WTC11 (cell line): ENCODE data around the gene SCAF11. TPM values are rescaled to one million over a fixed set of nuclear protein-coding genes. Genes with fewer than 3 reads are reported as not detected.
"Not testable (repeated sequence)": the region's sequence is repeated elsewhere in the genome, so short reads cannot be mapped to it uniquely, and the experiment has no call there.

Experiments used
- ATAC-seq: fragments of 200-7000 bp; cut with Tn5 transposase; 2 replicates; pipeline ENCODE4 v1.10.0; 2021; ENCODE audit warnings: mild to moderate bottlenecking, moderate library complexity
- CTCF ChIA-PET: fragments of 300-600 bp; sonication (Branson Sonifier 250); formaldehyde crosslinking; loops from one replicate; lab custom pipeline; 2021; ENCODE audit warnings: antibody characterized with exemption; lab: Charles Lee
- POLR2A ChIA-PET: fragments of 350-600 bp; sonication (Branson Sonifier 250); formaldehyde crosslinking; loops from one replicate; lab custom pipeline; 2021; ENCODE audit warnings: antibody characterized with exemption; lab: Charles Lee
- DNase-seq: peaks from one replicate; pipeline ENCODE4 v3.0.0; 2021; ENCODE audit warnings: low spot score
- H3K27ac Mint-ChIP-seq: 2 replicates; pipeline ENCODE4 v1.8.0; 2021; ENCODE audit warnings: mixed read lengths
- H3K27me3 Mint-ChIP-seq: 2 replicates; pipeline ENCODE4 v1.8.0; 2021; ENCODE audit warnings: low read depth, mild to moderate bottlenecking, moderate library complexity, mixed read lengths
- H3K36me3 Mint-ChIP-seq: 2 replicates; pipeline ENCODE4 v1.8.0; 2021; ENCODE audit warnings: mixed read lengths
- H3K4me1 Mint-ChIP-seq: 2 replicates; pipeline ENCODE4 v1.8.0; 2022; ENCODE audit warnings: mixed read lengths
- H3K4me3 Mint-ChIP-seq: 2 replicates; pipeline ENCODE4 v1.8.0; 2021; ENCODE audit warnings: mild to moderate bottlenecking, moderate library complexity, mixed read lengths
- H3K9me3 Mint-ChIP-seq: 2 replicates; pipeline ENCODE4 v1.8.0; 2021; ENCODE audit warnings: mixed read lengths
- ELF4 ChIP-seq: sonication (generic); formaldehyde crosslinking; IDR thresholded peaks from 2 replicates; pipeline ENCODE4 v1.8.1; 2022; ENCODE audit warnings: low read depth, mild to moderate bottlenecking, moderate library complexity, missing genetic modification reagents
- ETV6 ChIP-seq: sonication (generic); formaldehyde crosslinking; IDR thresholded peaks from 2 replicates; pipeline ENCODE4 v1.8.1; 2022; ENCODE audit warnings: mild to moderate bottlenecking, missing genetic modification reagents
- GABPB1 ChIP-seq: sonication (generic); formaldehyde crosslinking; IDR thresholded peaks from 2 replicates; pipeline ENCODE4 v1.8.1; 2023; ENCODE audit warnings: mild to moderate bottlenecking, missing genetic modification reagents
- JAZF1 ChIP-seq: fragments of 250-450 bp; sonication (Bioruptor Pico); IDR thresholded peaks from 2 replicates; pipeline ENCODE4 v1.9.0; 2021; ENCODE audit warnings: moderate library complexity, mild to moderate bottlenecking, inconsistent platforms
- RELA ChIP-seq: sonication (generic); formaldehyde crosslinking; IDR thresholded peaks from 2 replicates; pipeline ENCODE4 v1.8.1; 2022; ENCODE audit warnings: missing genetic modification reagents, mild to moderate bottlenecking, borderline replicate concordance
- TEAD1 ChIP-seq: sonication (generic); formaldehyde crosslinking; IDR thresholded peaks from 2 replicates; pipeline ENCODE4 v1.8.0; 2022; ENCODE audit warnings: mild to moderate bottlenecking, missing genetic modification reagents
- ZNF138 ChIP-seq: sonication (generic); formaldehyde crosslinking; conservative IDR thresholded peaks from 2 replicates; pipeline ENCODE4 v1.8.1; 2022; ENCODE audit warnings: mild to moderate bottlenecking, moderate library complexity, missing genetic modification reagents
- total RNA-seq: library from RNA; stranded (reverse); gene quantifications from 3 replicates; pipeline ENCODE4 v1.2.3, GENCODE V29; 2021
- TF ChIP-seq, protein P1 (sequence below): sonication (generic); formaldehyde crosslinking; IDR thresholded peaks from 2 replicates; pipeline ENCODE4 v1.8.0; 2022; ENCODE audit warnings: missing genetic modification reagents
- TF ChIP-seq, protein P2 (sequence below): sonication (generic); formaldehyde crosslinking; conservative IDR thresholded peaks from 2 replicates; pipeline ENCODE4 v1.8.1; 2023; ENCODE audit warnings: mild to moderate bottlenecking, low read depth, missing genetic modification reagents, moderate library complexity
- TF ChIP-seq, protein P3 (sequence below): sonication (generic); formaldehyde crosslinking; IDR thresholded peaks from 2 replicates; pipeline ENCODE4 v1.8.1; 2022; ENCODE audit warnings: missing genetic modification reagents, borderline replicate concordance
- TF ChIP-seq, protein P4 (sequence below): sonication (generic); formaldehyde crosslinking; IDR thresholded peaks from 2 replicates; pipeline ENCODE4 v1.8.0; 2022; ENCODE audit warnings: mild to moderate bottlenecking, missing genetic modification reagents
- TF ChIP-seq, protein P5 (sequence below): sonication (generic); formaldehyde crosslinking; IDR thresholded peaks from 2 replicates; pipeline ENCODE4 v1.8.0; 2023; ENCODE audit warnings: missing genetic modification reagents
- TF ChIP-seq, protein P6 (sequence below): sonication (generic); formaldehyde crosslinking; IDR thresholded peaks from 2 replicates; pipeline ENCODE4 v1.8.1; 2023; ENCODE audit warnings: mild to moderate bottlenecking, missing genetic modification reagents
- TF ChIP-seq, protein P7 (sequence below): fragments of 200-600 bp; IDR thresholded peaks from 2 replicates; pipeline ENCODE4 v1.8.0; 2022; ENCODE audit warnings: antibody characterized with exemption
- TF ChIP-seq, protein P8 (sequence below): sonication (generic); formaldehyde crosslinking; IDR thresholded peaks from 2 replicates; pipeline ENCODE4 v1.8.1; 2022; ENCODE audit warnings: low read depth, missing genetic modification reagents, borderline replicate concordance

SCAF11 gene
- total RNA-seq, 1 experiment from 2014 or later = 72.6 TPM

DNA sequence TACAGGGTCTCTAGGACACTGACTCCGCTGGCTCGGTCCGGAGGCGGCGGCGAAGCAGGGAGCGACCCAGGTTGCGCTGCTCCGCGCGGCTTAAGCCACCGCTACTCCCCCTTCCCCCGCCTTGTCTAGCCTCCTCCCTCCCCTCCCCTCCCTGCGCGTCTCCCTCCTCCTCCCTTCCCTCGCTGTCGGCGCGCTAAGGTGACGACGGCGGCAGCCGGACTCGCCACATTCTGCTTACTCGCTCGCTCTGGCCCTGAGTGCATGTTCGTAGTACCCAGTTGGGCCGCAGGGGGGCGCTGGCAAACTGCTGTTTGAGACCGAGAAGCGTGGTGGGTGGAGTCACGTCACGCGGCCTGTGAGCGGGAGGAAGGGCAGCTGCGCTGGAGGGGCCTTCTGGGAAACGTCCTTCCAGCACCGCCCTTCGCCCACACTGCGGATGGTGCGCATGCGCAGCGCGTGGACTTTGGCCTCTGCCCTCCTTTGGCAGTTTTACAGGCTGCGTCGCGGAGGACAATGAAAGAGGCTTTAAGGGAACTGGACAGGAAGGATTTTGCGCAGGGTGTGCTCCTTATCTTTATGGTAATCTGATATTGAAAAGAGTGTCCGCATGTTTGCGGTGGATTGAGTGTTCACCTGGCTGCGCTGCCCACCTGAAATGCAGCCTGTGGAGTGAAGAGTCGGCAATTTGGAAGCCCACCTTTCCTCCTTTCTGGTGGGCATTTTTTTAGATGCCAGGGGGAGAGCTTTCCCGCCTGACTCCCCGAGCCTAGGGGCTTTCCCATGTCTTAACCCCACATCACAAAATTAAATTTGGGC lies at the start of gene SCAF11 (continued):
- TF ChIP-seq, protein P1, sequence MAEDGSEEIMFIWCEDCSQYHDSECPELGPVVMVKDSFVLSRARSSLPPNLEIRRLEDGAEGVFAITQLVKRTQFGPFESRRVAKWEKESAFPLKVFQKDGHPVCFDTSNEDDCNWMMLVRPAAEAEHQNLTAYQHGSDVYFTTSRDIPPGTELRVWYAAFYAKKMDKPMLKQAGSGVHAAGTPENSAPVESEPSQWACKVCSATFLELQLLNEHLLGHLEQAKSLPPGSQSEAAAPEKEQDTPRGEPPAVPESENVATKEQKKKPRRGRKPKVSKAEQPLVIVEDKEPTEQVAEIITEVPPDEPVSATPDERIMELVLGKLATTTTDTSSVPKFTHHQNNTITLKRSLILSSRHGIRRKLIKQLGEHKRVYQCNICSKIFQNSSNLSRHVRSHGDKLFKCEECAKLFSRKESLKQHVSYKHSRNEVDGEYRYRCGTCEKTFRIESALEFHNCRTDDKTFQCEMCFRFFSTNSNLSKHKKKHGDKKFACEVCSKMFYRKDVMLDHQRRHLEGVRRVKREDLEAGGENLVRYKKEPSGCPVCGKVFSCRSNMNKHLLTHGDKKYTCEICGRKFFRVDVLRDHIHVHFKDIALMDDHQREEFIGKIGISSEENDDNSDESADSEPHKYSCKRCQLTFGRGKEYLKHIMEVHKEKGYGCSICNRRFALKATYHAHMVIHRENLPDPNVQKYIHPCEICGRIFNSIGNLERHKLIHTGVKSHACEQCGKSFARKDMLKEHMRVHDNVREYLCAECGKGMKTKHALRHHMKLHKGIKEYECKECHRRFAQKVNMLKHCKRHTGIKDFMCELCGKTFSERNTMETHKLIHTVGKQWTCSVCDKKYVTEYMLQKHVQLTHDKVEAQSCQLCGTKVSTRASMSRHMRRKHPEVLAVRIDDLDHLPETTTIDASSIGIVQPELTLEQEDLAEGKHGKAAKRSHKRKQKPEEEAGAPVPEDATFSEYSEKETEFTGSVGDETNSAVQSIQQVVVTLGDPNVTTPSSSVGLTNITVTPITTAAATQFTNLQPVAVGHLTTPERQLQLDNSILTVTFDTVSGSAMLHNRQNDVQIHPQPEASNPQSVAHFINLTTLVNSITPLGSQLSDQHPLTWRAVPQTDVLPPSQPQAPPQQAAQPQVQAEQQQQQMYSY (CRISPR knock-in tag) = no peak
- TF ChIP-seq, protein P2, sequence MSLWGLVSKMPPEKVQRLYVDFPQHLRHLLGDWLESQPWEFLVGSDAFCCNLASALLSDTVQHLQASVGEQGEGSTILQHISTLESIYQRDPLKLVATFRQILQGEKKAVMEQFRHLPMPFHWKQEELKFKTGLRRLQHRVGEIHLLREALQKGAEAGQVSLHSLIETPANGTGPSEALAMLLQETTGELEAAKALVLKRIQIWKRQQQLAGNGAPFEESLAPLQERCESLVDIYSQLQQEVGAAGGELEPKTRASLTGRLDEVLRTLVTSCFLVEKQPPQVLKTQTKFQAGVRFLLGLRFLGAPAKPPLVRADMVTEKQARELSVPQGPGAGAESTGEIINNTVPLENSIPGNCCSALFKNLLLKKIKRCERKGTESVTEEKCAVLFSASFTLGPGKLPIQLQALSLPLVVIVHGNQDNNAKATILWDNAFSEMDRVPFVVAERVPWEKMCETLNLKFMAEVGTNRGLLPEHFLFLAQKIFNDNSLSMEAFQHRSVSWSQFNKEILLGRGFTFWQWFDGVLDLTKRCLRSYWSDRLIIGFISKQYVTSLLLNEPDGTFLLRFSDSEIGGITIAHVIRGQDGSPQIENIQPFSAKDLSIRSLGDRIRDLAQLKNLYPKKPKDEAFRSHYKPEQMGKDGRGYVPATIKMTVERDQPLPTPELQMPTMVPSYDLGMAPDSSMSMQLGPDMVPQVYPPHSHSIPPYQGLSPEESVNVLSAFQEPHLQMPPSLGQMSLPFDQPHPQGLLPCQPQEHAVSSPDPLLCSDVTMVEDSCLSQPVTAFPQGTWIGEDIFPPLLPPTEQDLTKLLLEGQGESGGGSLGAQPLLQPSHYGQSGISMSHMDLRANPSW (CRISPR knock-in tag) = no peak
- peak; percentile 32; the same call in 1 of the 2 replicates for TF ChIP-seq GABPB1 (CRISPR knock-in tag)
- TF ChIP-seq, protein P3, sequence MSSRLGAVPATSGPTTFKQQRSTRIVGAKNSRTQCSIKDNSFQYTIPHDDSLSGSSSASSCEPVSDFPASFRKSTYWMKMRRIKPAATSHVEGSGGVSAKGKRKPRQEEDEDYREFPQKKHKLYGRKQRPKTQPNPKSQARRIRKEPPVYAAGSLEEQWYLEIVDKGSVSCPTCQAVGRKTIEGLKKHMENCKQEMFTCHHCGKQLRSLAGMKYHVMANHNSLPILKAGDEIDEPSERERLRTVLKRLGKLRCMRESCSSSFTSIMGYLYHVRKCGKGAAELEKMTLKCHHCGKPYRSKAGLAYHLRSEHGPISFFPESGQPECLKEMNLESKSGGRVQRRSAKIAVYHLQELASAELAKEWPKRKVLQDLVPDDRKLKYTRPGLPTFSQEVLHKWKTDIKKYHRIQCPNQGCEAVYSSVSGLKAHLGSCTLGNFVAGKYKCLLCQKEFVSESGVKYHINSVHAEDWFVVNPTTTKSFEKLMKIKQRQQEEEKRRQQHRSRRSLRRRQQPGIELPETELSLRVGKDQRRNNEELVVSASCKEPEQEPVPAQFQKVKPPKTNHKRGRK (CRISPR knock-in tag) = no peak
- peak; percentile 89; the same call in 1 of the 2 replicates for TF ChIP-seq ZNF138
- TF ChIP-seq TEAD1 (CRISPR knock-in tag) = peak; percentile 92
- no peak for TF ChIP-seq ELF4
- TF ChIP-seq, protein P4, sequence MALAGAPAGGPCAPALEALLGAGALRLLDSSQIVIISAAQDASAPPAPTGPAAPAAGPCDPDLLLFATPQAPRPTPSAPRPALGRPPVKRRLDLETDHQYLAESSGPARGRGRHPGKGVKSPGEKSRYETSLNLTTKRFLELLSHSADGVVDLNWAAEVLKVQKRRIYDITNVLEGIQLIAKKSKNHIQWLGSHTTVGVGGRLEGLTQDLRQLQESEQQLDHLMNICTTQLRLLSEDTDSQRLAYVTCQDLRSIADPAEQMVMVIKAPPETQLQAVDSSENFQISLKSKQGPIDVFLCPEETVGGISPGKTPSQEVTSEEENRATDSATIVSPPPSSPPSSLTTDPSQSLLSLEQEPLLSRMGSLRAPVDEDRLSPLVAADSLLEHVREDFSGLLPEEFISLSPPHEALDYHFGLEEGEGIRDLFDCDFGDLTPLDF (CRISPR knock-in tag) = 0 out of 2 replicates have a peak, but pooled peaks have one; percentile 83
- peak; percentile 76; the same call in 1 of the 2 replicates for TF ChIP-seq RELA
- TF ChIP-seq, protein P5, sequence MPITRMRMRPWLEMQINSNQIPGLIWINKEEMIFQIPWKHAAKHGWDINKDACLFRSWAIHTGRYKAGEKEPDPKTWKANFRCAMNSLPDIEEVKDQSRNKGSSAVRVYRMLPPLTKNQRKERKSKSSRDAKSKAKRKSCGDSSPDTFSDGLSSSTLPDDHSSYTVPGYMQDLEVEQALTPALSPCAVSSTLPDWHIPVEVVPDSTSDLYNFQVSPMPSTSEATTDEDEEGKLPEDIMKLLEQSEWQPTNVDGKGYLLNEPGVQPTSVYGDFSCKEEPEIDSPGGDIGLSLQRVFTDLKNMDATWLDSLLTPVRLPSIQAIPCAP (CRISPR knock-in tag) = peak; percentile 88
- TF ChIP-seq JAZF1 (CRISPR knock-in tag) = no peak
- TF ChIP-seq ETV6 (CRISPR knock-in tag) = peak; percentile 98; the same call in 1 of the 2 replicates
- TF ChIP-seq, protein P6, sequence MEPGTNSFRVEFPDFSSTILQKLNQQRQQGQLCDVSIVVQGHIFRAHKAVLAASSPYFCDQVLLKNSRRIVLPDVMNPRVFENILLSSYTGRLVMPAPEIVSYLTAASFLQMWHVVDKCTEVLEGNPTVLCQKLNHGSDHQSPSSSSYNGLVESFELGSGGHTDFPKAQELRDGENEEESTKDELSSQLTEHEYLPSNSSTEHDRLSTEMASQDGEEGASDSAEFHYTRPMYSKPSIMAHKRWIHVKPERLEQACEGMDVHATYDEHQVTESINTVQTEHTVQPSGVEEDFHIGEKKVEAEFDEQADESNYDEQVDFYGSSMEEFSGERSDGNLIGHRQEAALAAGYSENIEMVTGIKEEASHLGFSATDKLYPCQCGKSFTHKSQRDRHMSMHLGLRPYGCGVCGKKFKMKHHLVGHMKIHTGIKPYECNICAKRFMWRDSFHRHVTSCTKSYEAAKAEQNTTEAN (CRISPR knock-in tag) = peak; percentile 91
- TF ChIP-seq, protein P7, sequence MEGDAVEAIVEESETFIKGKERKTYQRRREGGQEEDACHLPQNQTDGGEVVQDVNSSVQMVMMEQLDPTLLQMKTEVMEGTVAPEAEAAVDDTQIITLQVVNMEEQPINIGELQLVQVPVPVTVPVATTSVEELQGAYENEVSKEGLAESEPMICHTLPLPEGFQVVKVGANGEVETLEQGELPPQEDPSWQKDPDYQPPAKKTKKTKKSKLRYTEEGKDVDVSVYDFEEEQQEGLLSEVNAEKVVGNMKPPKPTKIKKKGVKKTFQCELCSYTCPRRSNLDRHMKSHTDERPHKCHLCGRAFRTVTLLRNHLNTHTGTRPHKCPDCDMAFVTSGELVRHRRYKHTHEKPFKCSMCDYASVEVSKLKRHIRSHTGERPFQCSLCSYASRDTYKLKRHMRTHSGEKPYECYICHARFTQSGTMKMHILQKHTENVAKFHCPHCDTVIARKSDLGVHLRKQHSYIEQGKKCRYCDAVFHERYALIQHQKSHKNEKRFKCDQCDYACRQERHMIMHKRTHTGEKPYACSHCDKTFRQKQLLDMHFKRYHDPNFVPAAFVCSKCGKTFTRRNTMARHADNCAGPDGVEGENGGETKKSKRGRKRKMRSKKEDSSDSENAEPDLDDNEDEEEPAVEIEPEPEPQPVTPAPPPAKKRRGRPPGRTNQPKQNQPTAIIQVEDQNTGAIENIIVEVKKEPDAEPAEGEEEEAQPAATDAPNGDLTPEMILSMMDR = peak; percentile 94
- TF ChIP-seq, protein P8, sequence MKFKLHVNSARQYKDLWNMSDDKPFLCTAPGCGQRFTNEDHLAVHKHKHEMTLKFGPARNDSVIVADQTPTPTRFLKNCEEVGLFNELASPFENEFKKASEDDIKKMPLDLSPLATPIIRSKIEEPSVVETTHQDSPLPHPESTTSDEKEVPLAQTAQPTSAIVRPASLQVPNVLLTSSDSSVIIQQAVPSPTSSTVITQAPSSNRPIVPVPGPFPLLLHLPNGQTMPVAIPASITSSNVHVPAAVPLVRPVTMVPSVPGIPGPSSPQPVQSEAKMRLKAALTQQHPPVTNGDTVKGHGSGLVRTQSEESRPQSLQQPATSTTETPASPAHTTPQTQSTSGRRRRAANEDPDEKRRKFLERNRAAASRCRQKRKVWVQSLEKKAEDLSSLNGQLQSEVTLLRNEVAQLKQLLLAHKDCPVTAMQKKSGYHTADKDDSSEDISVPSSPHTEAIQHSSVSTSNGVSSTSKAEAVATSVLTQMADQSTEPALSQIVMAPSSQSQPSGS (CRISPR knock-in tag) = peak; percentile 21; the same call in 1 of the 2 replicates
- TF ChIP-seq, all 79 proteins: peak for 37

DNA sequence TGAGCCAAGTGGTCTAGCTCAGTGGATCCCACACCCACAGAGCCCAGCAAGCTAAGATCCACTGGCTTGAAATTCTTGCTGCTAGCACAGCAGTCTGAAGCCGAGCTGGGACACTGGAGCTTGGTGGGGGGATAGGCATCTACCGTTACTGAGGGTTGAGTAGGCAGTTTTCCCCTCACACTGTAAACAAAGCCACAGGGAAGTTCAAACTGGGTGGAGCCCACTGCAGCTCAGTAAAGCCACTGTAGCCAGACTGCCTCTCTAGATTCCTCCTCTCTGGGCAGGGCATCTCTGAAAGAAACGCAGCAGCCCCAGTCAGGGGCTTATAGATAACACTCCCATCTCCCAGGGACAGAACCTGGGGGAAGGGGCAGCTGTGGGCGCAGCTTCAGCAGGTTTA lies 46.7 kb upstream of the SCAF11 start:
- peaks cover 20% of the 10 kb centered on the region for H3K36me3 Mint-ChIP-seq
- H3K27ac Mint-ChIP-seq, POLR2A ChIA-PET, H3K27me3 Mint-ChIP-seq, DNase-seq, H3K4me1 Mint-ChIP-seq, H3K4me3 Mint-ChIP-seq: not testable (repeated sequence)
- CTCF ChIA-PET = interaction anchor here (0.9 kb wide), 1 partner anchor 16 kb away, joined by 3 read pairs; no protein-coding TSS in a partner anchor
- ATAC-seq = peak; percentile 52
- peaks cover 25% of the 10 kb centered on the region for H3K9me3 Mint-ChIP-seq
